ENCODE measurements around the gene BLOC1S4. TPM values are rescaled to one million over a fixed set of nuclear protein-coding genes. Genes with fewer than 3 reads are reported as not detected.
A peak's percentile ranks its signal among the peaks of the same experiment; 100 is the strongest.

Gene BLOC1S4
- polyA plus RNA-seq, 1 of the 3 experiments (the other 2 are of a cell fraction) = 22.1 TPM

DNA sequence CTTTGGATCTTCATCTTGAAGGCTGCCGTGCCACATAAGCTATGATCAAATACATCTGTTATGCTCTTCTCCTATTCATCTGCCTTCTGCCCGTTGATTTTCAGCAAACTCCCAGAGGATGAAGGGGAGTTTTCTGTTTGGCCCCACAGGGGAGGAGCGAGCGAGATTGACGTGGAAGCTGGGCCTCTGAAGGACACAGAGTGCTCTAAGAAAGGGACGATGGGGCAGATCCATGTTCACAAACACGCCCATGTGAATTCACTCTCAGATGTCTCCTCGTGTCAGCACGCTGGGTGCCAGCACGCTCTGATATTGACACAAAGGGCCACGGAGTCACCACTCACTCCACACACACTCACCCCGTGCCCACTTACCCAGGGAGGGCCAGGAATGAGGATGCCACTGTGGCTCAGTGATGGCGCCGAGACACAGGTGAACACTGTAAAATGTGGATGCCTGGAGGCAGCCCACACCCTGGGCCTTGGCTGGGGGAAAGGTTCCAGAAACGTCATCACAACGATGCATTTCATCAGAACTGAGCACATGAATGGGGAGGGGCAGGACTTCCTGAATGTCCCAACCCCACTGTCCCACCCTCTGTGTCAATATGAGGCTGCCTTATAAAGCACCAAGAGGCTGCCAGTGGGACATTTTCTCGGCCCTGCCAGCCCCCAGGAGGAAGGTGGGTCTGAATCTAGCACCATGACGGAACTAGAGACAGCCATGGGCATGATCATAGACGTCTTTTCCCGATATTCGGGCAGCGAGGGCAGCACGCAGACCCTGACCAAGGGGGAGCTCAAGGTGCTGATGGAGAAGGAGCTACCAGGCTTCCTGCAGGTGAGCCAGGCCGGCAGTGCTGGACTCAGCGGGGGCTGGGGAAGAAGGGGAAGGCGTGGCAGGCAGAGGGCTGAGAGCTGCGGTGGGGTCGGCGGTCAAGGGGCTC, 22.5 kb upstream of the BLOC1S4 start, which contains the start of gene S100P:
Gene S100P (plus strand): TSS at position 648 of the 946 bp plus-strand sequence. CDS start 55 bp downstream, at position 703.
- CTCF ChIA-PET = no interaction called here
- H3K79me2 ChIP-seq (ENCODE audit: insufficient read depth) = no peaks in the 10 kb centered on the region
- H3K4me3 ChIP-seq (ENCODE audit: low read depth in 2 of 2, low read length in 1 of 2) = no peak within 1 kb of the TSS
- no peaks in the 10 kb centered on the region for H4K20me1 ChIP-seq (ENCODE audit: insufficient read depth)
- H3F3A ChIP-seq (replicated peaks; ENCODE audit: insufficient read depth) = peaks cover 6% of the 10 kb centered on the region
- WGBS (ENCODE audit: low lambda C conversion rate) = 82% methylated on average over 24 of the region's 29 CpGs
- H3K4me2 ChIP-seq = no peak within 1 kb of the TSS
- POLR2A ChIA-PET = interaction anchor here (1.1 to 1.8 kb wide), 2 partner anchors 20 to 30 kb away, joined by 3 to 4 read pairs; a partner anchor contains a TSS
- no peaks in the 10 kb centered on the region for H3K27me3 ChIP-seq (ENCODE audit: insufficient read depth)
- no peak within 1 kb of the TSS; a peak in 1 of 4 replicates for H3K27ac ChIP-seq (ENCODE audit: low read depth in 2 of 2, low read length in 1 of 2)
- no peak within 1 kb of the TSS for H2AFZ ChIP-seq (ENCODE audit: low read depth)
- H3K9me2 ChIP-seq = no peaks in the 10 kb centered on the region
- H3K36me3 ChIP-seq (replicated peaks in 1 of 2; ENCODE audit: control insufficient read depth in 1 of 2, insufficient read depth in 2 of 2, low read length in 1 of 2) = no peaks in the 10 kb centered on the region
- peaks cover 18 to 19% of the 10 kb centered on the region in 2 experiments; a peak in 3 of 4 replicates for H3K4me1 ChIP-seq (ENCODE audit: control insufficient read depth in 1 of 2, insufficient read depth in 2 of 2, low read depth in 1 of 2, low read length in 1 of 2)
- DNase-seq = no peak
- TF ChIP-seq, protein P1, sequence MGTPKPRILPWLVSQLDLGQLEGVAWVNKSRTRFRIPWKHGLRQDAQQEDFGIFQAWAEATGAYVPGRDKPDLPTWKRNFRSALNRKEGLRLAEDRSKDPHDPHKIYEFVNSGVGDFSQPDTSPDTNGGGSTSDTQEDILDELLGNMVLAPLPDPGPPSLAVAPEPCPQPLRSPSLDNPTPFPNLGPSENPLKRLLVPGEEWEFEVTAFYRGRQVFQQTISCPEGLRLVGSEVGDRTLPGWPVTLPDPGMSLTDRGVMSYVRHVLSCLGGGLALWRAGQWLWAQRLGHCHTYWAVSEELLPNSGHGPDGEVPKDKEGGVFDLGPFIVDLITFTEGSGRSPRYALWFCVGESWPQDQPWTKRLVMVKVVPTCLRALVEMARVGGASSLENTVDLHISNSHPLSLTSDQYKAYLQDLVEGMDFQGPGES (IDR thresholded peaks at IDR 0.05; ENCODE audit: low read depth, low read length) = no peak
- TF ChIP-seq CHD2 (IDR thresholded peaks at IDR 0.05; ENCODE audit: low read length, partially characterized antibody) = no peak
- H3K9me3 ChIP-seq = no peaks in the 10 kb centered on the region
- no peak within 1 kb of the TSS for H3K9ac ChIP-seq

GRCh38 chr4:6694177-6694901, 21.6 kb upstream of the BLOC1S4 start:
- no peaks in the 10 kb centered on the region for H3K9me3 ChIP-seq
- no peak for TF ChIP-seq GABPA (IDR thresholded peaks at IDR 0.05; ENCODE audit: low read depth)
- no peak for TF ChIP-seq RXRA (IDR thresholded peaks at IDR 0.05; ENCODE audit: borderline replicate concordance, low read depth)
- TF ChIP-seq REST (IDR thresholded peaks at IDR 0.05; ENCODE audit: low read depth, low read length) = no peak
- TF ChIP-seq RFX5 (IDR thresholded peaks at IDR 0.05; ENCODE audit: low read length) = no peak
- no peak for TF ChIP-seq FOXM1 (IDR thresholded peaks at IDR 0.05; ENCODE audit: low read depth)
- TF ChIP-seq FOXJ3 (CRISPR knock-in tag; IDR thresholded peaks at IDR 0.05) = no peak
- TF ChIP-seq USF1 (IDR thresholded peaks at IDR 0.05; ENCODE audit: borderline replicate concordance, low read depth) = no peak
- peaks cover 9 to 19% of the 10 kb centered on the region in 2 experiments; a peak in 3 of 4 replicates for H3K4me1 ChIP-seq (ENCODE audit: control insufficient read depth in 1 of 2, insufficient read depth in 2 of 2, low read depth in 1 of 2, low read length in 1 of 2)
- POLR2A ChIA-PET = interaction anchor here (1.4 to 1.8 kb wide), 2 partner anchors 21 kb away, joined by 3 to 4 read pairs; a partner anchor contains a TSS
- no peak overlapping the region for H3K4me2 ChIP-seq
- H3K9ac ChIP-seq = no peak overlapping the region
- no peaks in the 10 kb centered on the region for H3K36me3 ChIP-seq (replicated peaks in 1 of 2; ENCODE audit: control insufficient read depth in 1 of 2, insufficient read depth in 2 of 2, low read length in 1 of 2)
- H3F3A ChIP-seq (replicated peaks; ENCODE audit: insufficient read depth) = peaks cover 2% of the 10 kb centered on the region
- H3K4me3 ChIP-seq (ENCODE audit: low read depth in 2 of 2, low read length in 1 of 2) = no peak overlapping the region
- no peak overlapping the region for H2AFZ ChIP-seq (ENCODE audit: low read depth)
- H4K20me1 ChIP-seq (ENCODE audit: insufficient read depth) = no peaks in the 10 kb centered on the region
- H3K27ac ChIP-seq (ENCODE audit: low read depth in 2 of 2, low read length in 1 of 2) = no peak overlapping the region; a peak in 1 of 4 replicates
- H3K27me3 ChIP-seq (ENCODE audit: insufficient read depth) = no peaks in the 10 kb centered on the region
- DNase-seq = peak; percentile 39
- WGBS (ENCODE audit: low lambda C conversion rate) = 84% methylated on average over 15 of the region's 16 CpGs
- no peaks in the 10 kb centered on the region for H3K9me2 ChIP-seq
- CTCF ChIA-PET = no interaction called here
- H3K79me2 ChIP-seq (ENCODE audit: insufficient read depth) = peaks cover 2% of the 10 kb centered on the region; the same call in 1 of the 2 replicates
